ENCODE results near the gene DCDC2B.
A peak's percentile ranks its signal among the peaks of the same experiment; 100 is the strongest.

The DCDC2B gene

DNA sequence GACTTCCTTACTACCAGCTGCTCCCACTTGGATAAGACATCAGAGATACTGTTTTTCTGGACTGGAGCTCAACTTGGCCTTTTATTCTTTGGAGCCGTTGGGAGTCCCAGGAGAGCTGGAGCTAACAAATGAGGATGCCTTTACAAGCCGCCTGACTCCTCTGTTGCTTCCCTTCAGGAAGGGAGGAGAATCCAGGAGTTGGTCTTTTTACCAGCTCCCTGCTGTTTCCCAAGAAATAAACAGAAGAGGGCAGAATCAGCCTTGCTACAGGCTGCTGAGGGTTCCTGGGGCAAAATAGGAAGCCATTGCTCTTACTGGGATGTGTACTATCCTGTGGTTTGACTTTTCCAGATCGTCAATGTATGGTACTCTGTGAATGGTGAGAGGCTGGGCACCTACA is 14.8 kb downstream of the DCDC2B start:
- no peak for DNase-seq (ENCODE audit: low spot score)

DNA sequence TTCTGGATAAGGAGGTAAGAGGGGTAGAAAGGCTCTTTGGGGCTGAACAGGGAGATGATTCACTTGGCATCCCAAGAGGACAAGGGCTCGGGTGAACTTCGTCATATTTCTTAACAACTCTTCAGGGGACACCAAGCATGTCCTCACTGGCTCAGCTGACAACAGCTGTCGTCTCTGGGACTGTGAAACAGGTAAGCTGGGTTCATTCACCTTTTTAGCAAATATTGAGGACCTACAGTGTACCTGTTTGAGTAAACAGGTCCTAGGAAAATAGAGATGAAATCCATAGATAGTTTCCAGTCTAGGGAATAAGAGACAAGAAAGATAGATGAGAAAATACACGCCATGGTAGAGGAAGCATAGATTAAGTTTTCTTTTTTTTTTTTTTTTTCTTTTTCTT is 15.4 kb downstream of the DCDC2B start:
- no peak for DNase-seq (ENCODE audit: low spot score)

DNA sequence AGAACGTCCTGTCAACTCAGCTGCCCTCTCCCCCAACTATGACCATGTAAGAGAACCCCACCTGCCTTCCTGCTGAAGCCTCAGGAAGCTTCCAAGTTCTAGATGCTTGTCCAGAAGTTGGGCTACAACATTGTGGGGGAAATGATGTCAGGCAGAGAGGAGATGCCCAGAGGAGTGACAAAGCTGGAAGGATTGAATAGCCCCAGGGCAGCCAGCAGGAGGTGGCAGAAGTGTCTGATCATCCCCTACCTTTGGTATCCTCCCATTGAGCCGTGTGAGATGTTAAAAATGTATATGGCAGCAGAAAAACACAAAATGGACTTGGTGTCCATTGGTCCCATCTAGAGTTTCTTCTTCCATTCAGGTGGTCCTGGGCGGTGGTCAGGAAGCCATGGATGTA is 19.9 kb downstream of the DCDC2B start:
- no peak for DNase-seq (ENCODE audit: low spot score)

DNA sequence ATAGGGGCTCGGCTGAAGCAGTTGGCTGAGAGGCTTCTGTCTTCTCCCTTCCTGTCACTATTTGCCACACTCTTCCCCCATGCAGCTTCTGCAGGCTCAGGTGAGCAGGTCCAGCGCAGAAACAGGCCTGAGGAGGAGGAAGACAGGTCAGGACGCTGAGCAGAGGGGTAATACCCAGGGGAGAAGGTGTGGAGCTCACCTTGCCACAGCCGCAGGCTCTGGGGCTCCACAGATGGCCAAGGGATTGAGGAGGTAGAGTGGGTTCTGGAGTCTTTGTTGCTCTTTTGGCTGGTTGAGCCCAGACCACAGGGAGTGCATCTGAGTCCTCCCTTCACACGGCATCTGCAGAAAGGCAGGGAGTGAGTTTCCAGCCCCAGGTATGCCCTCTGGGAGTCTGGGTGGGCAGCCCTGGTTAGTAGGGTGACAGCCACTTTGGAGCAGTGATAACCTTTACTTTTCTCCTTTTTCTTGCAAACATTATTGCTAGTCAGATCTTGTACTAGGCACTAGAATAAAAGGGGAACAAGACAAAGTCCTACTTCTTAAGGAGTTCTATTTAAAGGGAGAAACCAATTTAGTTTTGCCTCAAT is 23.0 kb downstream of the DCDC2B start:
- DNase-seq (ENCODE audit: low spot score), result no peak

DNA sequence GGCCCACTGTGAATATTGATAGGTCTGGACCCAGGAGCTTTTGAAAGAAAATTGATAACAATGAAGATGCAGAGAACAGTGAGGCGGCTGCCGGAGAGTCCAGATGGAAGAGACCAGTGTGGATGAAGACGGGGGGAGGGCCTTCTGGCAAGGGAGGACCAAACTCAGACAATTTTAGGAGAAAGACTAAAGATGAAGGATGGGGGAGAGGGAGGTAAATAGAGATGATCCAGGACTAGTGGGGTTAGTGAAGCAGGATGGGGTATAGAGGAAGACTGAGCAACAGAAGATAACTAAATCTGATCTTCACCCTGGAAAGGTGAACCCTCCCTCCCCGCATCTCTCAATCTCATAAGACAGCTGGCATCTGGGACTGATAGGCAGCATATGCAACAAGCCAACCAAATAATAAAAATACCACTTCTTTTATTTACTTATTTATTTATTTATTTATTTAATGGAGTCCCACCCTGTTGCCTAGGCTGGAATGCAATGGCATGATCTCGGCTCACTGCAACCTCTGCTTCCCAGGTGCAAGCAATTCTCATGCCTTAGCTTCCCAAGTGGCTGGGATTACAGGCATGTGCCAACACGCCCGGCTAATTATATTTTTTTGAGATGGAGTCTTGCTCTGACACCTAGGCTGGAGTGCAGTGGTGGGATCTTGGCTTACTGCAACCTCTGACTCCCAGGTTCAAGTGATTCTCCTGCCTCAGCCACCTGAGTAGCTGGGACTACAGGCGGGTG is 23.8 kb downstream of the DCDC2B start:
- no peak for DNase-seq (ENCODE audit: low spot score)

DNA sequence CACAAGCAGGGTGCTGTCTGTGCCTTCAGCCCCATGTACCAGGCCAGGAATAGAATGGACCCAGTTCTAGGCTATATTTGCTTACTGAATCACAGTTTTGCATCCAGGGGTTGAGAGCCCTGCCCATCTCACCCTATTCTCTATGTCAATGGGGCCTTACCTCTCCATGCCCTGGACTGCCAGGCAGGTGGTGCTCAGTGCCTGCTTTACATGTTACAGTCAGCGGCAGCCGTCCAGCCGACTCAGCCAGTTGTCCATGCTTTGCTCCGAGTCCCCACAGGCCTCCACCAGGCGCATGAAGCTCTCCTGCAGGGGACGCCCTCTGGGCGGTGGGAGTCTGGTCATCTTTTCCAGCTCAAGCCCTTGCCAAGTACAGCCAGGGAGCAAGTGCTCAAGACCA is 25.9 kb downstream of the DCDC2B start:
- DNase-seq (ENCODE audit: low spot score), result no peak

DNA sequence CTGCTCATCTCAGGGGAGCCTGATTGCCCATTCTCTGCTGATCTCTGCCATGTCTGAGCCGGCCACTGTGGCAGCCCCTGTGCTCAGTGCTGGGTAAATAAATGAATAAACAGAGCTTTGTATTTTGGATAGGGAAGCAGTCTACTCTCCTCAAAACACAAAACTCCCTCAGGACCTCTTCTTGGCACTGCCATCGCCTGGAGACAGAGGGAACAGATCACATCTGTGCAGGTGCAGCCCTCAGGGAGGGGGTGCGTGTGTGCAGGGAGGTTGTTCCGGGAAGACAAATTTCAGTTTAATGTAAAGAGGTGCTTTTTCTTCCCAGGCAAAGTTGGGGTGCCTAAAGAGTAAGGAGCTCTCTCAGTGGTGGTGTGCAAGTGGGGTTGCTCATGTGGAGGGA is 30.4 kb downstream of the DCDC2B start:
- no peak for DNase-seq (ENCODE audit: low spot score)

DNA sequence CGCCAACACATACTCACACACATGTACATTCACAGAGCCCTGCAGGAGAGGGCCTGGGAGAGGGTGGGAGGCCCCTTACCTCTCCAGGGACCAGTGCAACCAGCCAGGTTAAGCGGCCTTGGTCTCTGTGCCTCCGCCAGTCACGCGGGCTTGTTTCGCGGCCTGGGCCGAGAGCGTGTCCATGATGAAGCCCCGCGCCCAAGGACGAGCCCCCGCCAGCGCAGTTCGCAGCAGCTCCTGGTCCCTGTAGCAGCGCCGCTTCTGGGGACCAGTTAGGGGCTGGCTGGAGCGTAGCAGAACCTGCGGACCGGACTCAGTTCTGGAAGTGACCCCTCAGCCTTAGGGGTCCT is 30.9 kb downstream of the DCDC2B start:
- DNase-seq (ENCODE audit: low spot score), result no peak

DNA sequence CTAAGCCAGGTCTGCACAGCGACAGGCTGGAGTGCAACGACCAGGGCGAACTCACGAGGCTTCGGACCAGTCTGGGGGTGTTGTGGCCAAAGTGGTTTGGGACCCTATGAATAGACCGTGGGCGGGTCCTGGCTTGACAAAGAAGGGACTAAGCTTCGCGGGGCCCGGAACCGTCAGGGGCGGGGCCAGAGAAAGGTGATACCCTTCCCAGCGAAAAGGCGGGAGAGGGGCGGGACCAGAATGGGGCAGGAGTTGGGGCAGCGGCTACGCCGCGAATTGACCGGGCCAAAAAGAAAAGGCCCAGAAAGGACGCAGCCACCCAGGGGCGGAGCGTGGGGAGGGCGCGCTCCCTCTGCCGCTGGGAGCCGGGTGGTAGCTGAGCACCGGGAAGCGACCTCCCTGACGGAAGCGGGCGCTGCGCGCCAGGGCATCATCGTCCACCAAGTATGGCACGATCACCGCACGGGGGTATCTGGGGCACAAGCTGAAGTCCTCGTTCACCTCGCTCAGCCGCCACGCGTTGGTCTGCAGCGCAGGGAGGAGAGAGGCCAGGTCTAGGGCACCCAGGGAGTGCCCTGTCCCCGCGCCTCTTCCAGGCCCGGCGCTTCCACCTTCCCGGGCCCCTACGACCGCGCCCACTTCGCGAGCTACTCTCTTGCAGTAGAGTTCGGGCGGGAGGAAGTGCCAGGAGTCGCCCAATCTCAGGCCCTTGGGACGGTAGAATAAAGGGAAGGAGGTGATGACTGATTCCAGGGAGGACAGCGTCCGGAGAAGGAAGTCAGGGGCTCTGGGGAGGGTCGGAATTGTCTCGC is 31.5 kb downstream of the DCDC2B start:
- DNase-seq (ENCODE audit: low spot score), result peak; percentile 89

DNA sequence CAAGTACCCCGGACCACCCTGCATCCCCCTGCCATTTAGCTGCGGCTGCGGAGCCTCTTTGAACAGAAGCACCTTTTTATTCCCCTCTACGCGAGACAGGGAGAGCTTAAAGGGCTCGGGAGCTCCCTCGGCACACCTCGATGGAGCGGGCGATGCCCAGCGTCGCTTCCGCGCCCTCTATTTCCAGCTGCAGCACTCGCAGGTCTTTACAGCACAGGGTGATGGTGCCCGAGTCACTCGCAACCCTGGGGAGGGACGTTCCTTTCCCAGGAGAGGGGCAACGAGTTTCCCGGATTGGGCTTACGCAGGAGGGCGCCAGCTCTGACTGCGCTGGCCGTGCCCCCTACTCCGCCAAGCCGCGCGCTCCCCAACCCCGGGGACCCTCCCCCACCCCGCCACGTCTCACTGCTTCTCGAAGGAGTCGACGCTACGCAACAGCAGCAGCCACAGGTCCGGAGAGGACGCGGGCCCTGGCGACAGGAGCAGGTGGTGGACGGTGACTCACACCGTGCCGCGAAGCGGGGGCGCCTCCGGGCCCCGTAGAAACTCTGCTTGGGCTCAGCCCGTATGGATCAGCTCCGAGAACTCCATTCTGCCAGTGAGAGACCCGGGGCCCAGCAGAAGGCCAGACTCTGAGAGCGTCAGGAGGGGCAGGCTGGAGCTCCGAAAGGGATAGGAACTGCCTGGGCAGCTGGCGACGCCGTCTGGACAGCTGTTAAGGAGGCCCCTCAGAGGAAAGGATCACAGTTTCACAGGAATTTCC is 32.3 kb downstream of the DCDC2B start:
- peak; percentile 62 for DNase-seq (ENCODE audit: low spot score)

DNA sequence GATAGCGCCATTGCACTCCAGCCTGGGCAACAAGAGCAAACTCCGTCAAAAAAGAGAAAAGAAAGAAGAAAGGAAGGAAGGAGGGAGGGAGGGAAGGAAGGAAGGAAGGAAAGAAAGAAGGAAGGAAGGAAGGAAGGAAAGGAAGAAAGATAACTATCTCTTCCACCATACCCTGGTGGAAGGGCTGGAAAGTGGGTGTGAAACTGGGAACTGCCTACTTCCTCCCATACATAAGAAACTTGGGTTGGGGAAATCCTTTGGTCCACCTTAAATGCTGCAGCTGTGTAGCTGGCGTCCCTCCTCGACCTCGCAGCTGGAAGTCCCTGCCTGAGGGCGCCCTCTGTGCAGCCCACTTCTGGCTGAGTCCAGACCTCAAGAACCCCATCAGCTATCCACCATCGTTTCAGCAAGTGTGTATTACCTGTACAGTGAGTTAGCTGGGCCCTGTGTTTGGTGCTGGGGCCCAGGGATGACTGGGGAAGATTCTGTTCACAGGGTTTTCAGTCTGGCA is 33.5 kb downstream of the DCDC2B start:
- DNase-seq (ENCODE audit: low spot score), result no peak

DNA sequence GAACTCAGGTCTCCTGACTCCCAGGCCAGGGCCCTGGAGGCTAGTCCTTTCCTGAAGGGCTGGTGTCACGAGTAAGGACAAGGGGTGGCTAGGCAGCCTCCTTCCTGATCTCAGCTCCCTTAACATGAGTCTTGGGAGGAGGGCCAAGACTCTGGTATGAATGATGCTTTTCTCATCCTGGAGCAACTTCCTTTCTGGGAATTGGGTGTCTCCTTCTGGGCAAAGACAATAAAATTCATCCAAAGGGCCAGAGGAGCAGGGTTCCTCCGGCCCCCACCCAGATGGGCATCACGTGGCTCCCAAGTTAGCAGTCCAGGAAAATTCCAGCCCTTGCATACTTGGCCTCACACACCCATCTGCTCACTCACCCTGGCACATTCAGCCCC is 38.0 kb downstream of the DCDC2B start, which contains the start of gene FAM167B:
Gene FAM167B, plus strand, starts transcription at position 335 of the 386 bp plus-strand sequence. CDS start 200 bp downstream, outside the sequence.
- no peak for DNase-seq (ENCODE audit: low spot score)

DNA sequence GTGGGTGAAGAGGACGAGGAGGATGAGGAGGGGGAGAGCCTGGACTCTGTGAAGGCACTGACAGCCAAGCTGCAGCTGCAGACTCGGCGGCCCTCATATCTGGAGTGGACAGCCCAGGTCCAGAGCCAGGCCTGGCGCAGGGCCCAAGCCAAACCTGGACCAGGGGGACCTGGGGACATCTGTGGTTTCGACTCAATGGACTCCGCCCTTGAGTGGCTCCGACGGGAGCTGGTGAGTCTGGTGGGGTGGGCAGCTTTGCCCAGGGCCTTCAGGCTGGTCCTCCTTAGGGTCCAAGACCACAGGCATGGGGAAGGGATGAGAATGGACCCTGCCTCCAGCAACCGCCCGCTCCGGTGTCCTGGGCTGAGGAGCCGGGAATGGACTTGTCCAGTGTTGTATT is 38.6 kb downstream of the DCDC2B start:
- no peak for DNase-seq (ENCODE audit: low spot score)

DNA sequence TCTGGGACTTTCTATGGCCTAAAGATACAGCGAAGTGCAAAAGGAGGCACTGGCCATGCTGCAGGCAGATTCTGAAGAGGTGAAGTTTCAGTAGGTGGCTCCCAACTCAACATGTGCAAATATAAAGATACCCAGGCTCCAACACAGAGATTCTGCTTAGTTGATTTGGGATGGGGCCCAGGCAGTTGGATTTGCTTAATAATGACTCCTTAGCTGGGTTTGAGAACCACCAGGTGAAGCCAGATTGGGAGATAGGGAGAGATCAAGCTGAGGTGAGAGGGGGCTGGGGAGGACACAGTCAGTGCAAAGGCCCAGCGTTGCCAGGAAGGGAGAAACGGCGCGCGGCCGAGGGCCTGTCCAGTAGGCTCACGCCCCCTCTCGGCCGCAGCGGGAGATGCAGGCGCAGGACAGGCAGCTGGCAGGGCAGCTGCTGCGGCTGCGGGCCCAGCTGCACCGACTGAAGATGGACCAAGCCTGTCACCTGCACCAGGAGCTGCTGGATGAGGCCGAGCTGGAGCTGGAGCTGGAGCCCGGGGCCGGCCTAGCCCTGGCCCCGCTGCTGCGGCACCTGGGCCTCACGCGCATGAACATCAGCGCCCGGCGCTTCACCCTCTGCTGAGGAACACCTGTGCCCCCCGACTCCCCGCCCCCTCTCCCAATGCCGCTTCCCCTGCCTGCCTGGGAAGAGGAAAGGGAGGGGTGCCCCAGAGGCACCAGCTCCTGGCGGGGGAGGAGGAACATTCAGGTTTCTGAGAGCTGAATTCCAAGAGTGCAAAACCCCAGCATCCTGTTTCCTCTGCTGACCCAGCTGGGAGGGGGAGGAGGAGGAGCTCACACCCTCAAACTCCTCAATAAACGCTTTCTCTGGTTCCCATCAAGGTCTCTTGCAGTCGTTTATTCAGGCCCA is 39.3 kb downstream of the DCDC2B start:
- peak; percentile 95 for DNase-seq (ENCODE audit: low spot score)

DNA sequence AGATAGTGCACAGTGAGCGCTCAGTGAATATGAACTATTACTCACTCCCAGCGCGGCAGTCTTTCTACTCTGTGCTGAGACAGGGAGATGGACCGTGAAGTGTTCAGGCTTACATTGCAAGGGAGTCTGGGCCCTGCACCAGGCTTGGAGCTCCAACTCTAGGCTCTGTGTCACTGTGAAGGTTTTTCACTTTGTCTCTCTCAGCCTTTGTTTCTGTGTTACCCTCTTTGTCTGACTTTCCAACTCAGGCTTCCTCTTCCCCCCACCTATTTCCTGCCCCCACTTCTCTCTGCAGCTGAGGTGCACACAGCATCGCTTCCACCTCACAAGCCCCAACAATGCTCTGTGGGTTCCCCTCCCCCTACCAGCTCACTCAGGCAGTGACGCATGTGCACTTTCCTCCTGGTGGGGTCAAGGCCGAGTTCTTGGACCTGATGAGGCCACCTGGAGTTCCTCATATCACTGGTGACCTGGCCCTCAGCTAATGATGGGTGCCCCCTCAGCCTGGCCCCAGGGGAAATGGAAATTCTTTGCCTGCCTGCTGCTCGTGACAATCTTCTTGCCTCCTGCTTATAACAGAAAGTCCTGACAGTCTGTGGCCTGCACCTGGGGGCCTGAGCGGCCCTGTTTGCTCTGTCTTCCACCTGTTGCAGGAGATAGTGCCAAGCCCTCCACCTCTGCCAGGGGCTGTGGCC is 41.1 kb downstream of the DCDC2B start:
- DNase-seq (ENCODE audit: low spot score), result peak; percentile 39

DNA sequence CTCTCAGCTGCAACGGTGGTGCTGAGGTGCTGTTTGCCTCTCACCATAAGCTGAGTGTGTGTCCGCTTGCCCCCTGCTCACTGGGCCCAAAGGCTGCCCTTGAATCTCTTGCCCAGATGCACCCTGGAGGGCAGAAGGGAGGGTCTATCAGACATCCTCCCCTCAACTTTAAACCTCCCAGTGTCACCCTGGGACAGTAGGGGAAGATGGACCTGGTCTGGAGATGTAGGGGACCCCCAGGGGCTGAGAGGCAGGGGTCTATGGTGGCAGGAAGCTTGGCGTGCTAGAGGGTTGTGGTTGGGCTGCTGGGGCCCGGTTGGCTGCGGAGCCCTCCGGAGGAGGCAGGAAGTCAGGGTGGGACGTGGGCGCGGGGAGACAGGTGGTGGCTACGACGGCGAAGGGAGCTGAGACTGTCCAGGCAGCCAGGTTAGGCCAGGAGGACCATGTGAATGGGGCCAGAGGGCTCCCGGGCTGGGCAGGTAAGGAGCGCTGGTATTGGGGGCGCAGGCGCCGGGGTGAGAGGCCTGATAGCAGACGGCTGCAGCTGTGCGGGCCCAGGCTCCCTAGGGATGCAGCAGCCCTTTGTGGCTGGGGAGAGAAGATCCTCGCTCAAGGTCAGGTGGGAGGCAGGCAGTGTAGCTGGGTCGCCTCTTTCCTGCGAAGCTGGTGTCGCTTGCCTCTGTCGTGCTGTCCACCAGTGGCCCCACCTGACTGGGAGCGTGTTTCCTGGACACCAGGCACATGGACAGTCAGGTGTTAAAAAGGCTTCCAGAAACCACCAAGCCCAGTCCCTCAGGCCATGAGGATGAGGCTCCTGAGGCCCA is 42.2 kb downstream of the DCDC2B start, which contains the start of gene LCK:
Gene LCK, plus strand, starts transcription at position 373 of the 824 bp plus-strand sequence. CDS start 23,065 bp downstream, outside the sequence.
- DNase-seq (ENCODE audit: low spot score), result no peak

DNA sequence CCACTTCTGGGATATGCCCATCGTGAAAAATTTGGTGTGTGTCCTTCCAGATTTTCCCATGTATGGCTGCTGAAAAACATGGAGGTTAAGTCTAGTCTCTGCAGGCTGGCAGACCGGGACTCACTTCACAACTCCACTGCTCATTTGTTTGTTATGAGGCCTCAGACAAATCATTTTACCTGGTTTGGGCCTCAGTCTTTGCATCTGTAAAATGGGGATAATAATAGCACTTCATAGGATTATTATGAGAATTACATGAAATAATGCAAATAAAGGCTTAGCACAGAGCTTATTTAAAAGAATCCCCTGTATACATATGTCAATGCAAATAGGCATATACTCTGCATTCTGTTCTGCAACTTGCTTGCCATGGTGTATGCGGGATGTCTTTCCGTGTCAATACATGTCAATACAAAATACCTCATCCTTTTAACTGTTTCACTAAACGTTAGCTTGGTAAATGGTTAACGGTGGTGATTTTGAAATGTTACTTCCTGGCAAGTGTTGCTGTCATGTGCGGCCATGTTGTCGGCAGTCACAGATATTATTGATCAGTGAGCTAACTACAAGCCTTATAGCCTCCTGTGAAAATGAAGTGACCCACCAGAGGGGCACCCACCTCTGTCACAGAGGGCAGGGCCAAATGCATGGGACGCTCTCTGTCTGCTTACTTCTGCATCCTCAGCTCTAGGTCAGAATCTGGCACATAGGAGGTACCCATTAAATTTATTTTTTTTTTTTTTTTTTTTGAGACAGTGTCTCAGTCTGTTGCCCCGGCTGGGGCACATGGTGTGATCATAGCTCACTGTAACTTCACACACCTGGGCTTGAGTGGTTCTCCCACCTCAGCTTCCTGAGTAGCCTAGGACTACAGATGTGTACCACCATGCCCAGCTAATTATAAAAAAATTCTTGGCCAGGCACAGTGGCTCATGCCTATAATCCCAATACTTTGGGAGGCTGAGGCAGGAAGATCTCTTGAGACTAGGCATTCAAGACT is 46.5 kb downstream of the DCDC2B start:
- DNase-seq (ENCODE audit: low spot score), result no peak

Data from iPS-NIHi11 (cell line).